SU-DHL-6 (cell line): ENCODE results near the gene GREB1L.

ENCODE experiments used
- H2AFZ ChIP-seq: fragments of 200-600 bp; sonication (generic); 2 replicates; pipeline ENCODE4 v1.6.1; 2014; ENCODE audit warnings: low read depth, mild to moderate bottlenecking, moderate library complexity, mixed read lengths, antibody characterized with exemption, low read length; ENCODE audit not compliant: severe bottlenecking
- H3F3A ChIP-seq: fragments of 200-600 bp; shearing (Covaris generic); 2 replicates; pipeline ENCODE4 v1.6.0; 2016; ENCODE audit warnings: antibody characterized with exemption, mild to moderate bottlenecking; ENCODE audit not compliant: insufficient read depth
- H3K27ac ChIP-seq: fragments of 200-600 bp; sonication (generic); 2 replicates; pipeline ENCODE4 v1.5.1; 2016; ENCODE audit warnings: low read depth, mild to moderate bottlenecking, low read length, moderate library complexity, mixed read lengths
- H3K27me3 ChIP-seq: fragments of 200-600 bp; sonication (generic), shearing (Covaris generic); 2 replicates; pipeline ENCODE4 v1.6.0; 2014; ENCODE audit warnings: mild to moderate bottlenecking, low read length
- H3K36me3 ChIP-seq: fragments of 200-600 bp; sonication (generic); 2 replicates; pipeline ENCODE4 v1.6.1; 2014; ENCODE audit warnings: mild to moderate bottlenecking, low read length, mixed read lengths
- H3K4me2 ChIP-seq: fragments of 300-600, 200-600 bp; shearing (Covaris generic), sonication (generic); 2 replicates; pipeline ENCODE4 v1.6.0; 2014; ENCODE audit warnings: low read length, low read depth, mild to moderate bottlenecking; ENCODE audit not compliant: poor library complexity, severe bottlenecking
- H3K4me3 ChIP-seq: fragments of 200-600 bp; sonication (generic); 2 replicates; pipeline ENCODE4 v1.5.1; 2014; ENCODE audit warnings: antibody characterized with exemption, low read length, mild to moderate bottlenecking, mixed read lengths; ENCODE audit not compliant: insufficient read depth, poor library complexity, severe bottlenecking
- H3K79me2 ChIP-seq: fragments of 200-600 bp; sonication (generic); 2 replicates; pipeline ENCODE4 v1.6.1; 2014; ENCODE audit warnings: mild to moderate bottlenecking, low read length, moderate library complexity; ENCODE audit not compliant: insufficient read depth
- H3K9ac ChIP-seq: fragments of 200-600 bp; sonication (generic); 2 replicates; pipeline ENCODE4 v1.7.0; 2014; ENCODE audit warnings: mild to moderate bottlenecking, low read length
- H3K9me2 ChIP-seq: fragments of 200-600 bp; sonication (generic); replicated peaks from 2 replicates; pipeline ENCODE4 v1.6.1; 2014; ENCODE audit warnings: low read length; ENCODE audit not compliant: insufficient read depth
- H3K9me3 ChIP-seq: fragments of 200-600 bp; sonication (generic); 2 replicates; pipeline ENCODE4 v1.6.1; 2014; ENCODE audit warnings: low read length, mixed read lengths; ENCODE audit not compliant: insufficient read depth
- H4K20me1 ChIP-seq: fragments of 200-600 bp; sonication (generic); 2 replicates; pipeline ENCODE4 v1.6.1; 2014; ENCODE audit warnings: low read depth, mild to moderate bottlenecking, antibody characterized with exemption, low read length, moderate library complexity, mixed read lengths
- EZH2phosphoT487 ChIP-seq: fragments of 200-600 bp; sonication (generic), shearing (Covaris generic); conservative IDR thresholded peaks from 2 replicates; pipeline ENCODE4 v1.6.1; 2018; ENCODE audit warnings: mild to moderate bottlenecking, antibody characterized with exemption, low read length, moderate library complexity, mixed read lengths
- TF ChIP-seq, protein P1 (sequence below): fragments of 200-600 bp; sonication (generic); IDR thresholded peaks from one replicate; pipeline ENCODE4 v1.5.1; 2017; ENCODE audit warnings: antibody characterized with exemption, mild to moderate bottlenecking, low read length, moderate library complexity; ENCODE audit not compliant: insufficient read depth, poor library complexity, severe bottlenecking

Gene GREB1L

DNA sequence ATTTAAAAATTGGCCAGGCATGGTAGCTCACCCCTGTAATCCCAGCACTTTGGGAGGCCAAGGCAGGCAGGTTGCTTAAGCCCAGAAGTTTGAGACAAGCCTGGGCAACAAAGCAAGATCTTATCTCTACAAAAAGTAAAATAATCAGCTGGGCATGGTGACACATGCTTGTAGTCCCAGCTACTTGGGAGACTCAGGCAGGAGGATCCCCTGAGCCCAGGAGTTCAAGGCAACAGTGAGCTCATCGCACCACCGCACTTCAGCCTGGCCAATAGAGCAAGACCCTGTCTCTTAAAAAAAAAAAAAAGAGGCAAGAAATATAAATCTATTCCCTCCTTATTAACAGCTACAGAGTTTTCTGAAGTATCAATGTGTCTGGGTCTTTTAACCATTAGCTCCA lies 306.6 kb downstream of the GREB1L start:
- Histone ChIP-seq H3K79me2 (no peaks in the 10 kb centered on the region), H3K9me2 (no peaks in the 10 kb centered on the region), H3F3A (no peaks in the 10 kb centered on the region), H4K20me1 (no peaks in the 10 kb centered on the region), H3K4me2 (no peak overlapping the region), H3K9me3 (no peaks in the 10 kb centered on the region), H3K27me3 (no peaks in the 10 kb centered on the region), H3K9ac (no peak overlapping the region), H2AFZ (no peak overlapping the region), H3K27ac (no peak overlapping the region), H3K4me3 (no peak overlapping the region), H3K36me3 (peaks cover 2% of the 10 kb centered on the region; the same call in 1 of the 2 replicates)
- TF ChIP-seq, protein P1, sequence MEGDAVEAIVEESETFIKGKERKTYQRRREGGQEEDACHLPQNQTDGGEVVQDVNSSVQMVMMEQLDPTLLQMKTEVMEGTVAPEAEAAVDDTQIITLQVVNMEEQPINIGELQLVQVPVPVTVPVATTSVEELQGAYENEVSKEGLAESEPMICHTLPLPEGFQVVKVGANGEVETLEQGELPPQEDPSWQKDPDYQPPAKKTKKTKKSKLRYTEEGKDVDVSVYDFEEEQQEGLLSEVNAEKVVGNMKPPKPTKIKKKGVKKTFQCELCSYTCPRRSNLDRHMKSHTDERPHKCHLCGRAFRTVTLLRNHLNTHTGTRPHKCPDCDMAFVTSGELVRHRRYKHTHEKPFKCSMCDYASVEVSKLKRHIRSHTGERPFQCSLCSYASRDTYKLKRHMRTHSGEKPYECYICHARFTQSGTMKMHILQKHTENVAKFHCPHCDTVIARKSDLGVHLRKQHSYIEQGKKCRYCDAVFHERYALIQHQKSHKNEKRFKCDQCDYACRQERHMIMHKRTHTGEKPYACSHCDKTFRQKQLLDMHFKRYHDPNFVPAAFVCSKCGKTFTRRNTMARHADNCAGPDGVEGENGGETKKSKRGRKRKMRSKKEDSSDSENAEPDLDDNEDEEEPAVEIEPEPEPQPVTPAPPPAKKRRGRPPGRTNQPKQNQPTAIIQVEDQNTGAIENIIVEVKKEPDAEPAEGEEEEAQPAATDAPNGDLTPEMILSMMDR, result no peak
- TF ChIP-seq EZH2phosphoT487, result no peak

- Histone ChIP-seq H3K9ac (no peak overlapping the region), H3K4me3 (no peak overlapping the region), H3K27ac (no peak overlapping the region), H2AFZ (no peak overlapping the region), H3K9me3 (no peaks in the 10 kb centered on the region), H3K79me2 (no peaks in the 10 kb centered on the region), H4K20me1 (no peaks in the 10 kb centered on the region), H3K36me3 (peaks cover 4% of the 10 kb centered on the region; the same call in 1 of the 2 replicates), H3K27me3 (no peaks in the 10 kb centered on the region), H3K4me2 (no peak overlapping the region), H3K9me2 (no peaks in the 10 kb centered on the region), H3F3A (no peaks in the 10 kb centered on the region)
- TF ChIP-seq, protein P1, result no peak
- no peak for TF ChIP-seq EZH2phosphoT487
Observed at GRCh38 chr18:21550510-21550970, 308.5 kb downstream of the GREB1L start.

GRCh38 chr18:21557607-21558253 lies 315.7 kb downstream of the GREB1L start:
- H3F3A ChIP-seq, result peaks cover 13% of the 10 kb centered on the region; the same call in 1 of the 2 replicates
- H3K9ac ChIP-seq, result no peak overlapping the region
- no peaks in the 10 kb centered on the region for H3K79me2 ChIP-seq
- no peak for TF ChIP-seq EZH2phosphoT487
- TF ChIP-seq, protein P1, result no peak
- no peak overlapping the region for H2AFZ ChIP-seq
- no peak overlapping the region for H3K4me3 ChIP-seq
- H3K4me2 ChIP-seq, result no peak overlapping the region
- no peaks in the 10 kb centered on the region for H3K27me3 ChIP-seq
- no peaks in the 10 kb centered on the region for H3K9me2 ChIP-seq
- H4K20me1 ChIP-seq, result no peaks in the 10 kb centered on the region
- no peak overlapping the region for H3K27ac ChIP-seq
- H3K36me3 ChIP-seq, result peaks cover 36% of the 10 kb centered on the region; the same call in 1 of the 2 replicates
- H3K9me3 ChIP-seq, result no peaks in the 10 kb centered on the region
